ENCODE measurements around the gene PHAF1. TPM values are rescaled to one million over a fixed set of nuclear protein-coding genes. Genes with fewer than 3 reads are reported as not detected.

The PHAF1 gene
- total RNA-seq, 1 experiment from 2014 or later: 24.3 TPM

DNA sequence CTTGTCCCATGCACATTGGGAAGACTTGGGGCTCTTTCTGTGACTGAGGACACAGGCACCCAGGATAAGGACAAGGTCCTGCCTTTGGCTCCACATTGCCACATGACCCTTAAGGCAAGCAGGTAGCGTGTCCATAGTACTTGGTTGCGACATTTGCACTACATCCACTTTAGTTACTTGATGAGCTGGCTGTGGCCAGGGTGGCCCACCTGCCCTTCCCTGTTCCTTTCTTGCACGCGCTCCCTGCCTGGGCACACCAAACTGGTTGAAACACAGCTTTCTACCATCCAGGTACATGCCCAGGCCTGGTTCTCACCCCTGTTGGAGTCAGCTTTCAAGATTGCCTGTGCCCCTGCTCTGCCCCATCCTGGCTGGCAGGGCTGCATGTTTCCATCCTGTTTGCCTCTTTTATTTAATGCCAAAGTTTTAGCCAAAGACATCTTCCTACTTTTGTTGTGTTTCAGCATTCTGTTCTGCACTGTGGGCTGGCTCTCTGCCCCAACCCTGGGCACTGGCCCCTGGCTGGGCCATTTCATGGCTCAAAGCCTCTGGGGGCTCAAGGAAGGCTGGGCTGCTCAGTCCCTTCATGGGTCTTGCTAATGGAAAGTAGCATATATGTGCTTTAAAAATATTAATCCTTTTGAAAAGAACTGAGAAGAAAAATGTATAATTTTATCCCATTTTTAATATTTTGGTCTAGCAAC lies 37.8 kb downstream of the PHAF1 start:
- no peak for DNase-seq (ENCODE audit: low read depth)

DNA sequence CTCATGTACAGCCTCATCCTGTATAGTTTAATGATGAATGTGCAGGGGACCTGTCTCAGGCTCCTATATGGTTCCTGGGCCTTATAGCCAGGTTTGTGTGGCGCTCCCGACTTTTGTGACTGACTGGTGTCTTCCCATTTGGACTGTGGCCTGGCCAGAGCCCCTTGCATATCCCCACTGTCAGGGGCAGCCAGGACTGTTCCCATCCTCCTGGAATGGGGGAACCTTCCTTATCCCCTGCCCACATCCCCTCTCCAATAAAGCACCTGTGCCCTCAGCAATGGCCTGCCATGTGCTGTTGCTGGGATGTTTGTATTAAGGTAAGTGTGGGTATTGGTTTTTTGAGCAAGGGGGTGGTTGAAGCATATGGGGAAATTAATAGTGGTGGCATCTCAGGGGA lies 38.5 kb downstream of the PHAF1 start:
- no peak for DNase-seq (ENCODE audit: low read depth)

DNA sequence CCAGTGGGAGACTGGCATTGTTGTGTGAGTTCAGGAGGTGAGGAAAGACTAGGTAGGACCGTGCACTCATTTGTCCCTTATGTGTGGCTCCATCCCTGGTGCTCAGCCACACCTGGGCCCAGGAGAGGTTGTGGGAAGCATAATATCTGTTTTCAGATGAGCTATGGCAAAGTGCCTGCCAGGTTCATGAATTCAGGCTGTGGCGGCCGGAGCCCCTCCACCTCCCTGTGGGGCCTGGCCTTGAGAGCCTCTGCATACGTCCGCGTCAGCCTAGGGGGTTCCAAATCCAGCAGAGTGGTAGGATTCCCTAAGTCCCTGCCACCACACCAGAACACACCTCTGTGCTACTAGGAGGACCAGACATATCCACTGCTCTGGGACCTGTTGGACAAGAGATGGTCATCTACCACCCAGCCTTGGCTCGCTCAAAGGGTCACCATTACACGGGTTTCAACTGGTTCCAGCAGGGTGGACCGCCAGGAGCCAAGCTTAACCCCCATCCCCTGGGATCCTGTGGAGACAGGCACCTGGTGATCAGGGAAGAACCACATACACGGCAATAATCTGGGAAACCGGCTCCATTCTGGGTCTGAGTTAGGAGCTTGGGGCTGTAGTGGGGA lies 39.0 kb downstream of the PHAF1 start:
- no peak for DNase-seq (ENCODE audit: low read depth)

DNA sequence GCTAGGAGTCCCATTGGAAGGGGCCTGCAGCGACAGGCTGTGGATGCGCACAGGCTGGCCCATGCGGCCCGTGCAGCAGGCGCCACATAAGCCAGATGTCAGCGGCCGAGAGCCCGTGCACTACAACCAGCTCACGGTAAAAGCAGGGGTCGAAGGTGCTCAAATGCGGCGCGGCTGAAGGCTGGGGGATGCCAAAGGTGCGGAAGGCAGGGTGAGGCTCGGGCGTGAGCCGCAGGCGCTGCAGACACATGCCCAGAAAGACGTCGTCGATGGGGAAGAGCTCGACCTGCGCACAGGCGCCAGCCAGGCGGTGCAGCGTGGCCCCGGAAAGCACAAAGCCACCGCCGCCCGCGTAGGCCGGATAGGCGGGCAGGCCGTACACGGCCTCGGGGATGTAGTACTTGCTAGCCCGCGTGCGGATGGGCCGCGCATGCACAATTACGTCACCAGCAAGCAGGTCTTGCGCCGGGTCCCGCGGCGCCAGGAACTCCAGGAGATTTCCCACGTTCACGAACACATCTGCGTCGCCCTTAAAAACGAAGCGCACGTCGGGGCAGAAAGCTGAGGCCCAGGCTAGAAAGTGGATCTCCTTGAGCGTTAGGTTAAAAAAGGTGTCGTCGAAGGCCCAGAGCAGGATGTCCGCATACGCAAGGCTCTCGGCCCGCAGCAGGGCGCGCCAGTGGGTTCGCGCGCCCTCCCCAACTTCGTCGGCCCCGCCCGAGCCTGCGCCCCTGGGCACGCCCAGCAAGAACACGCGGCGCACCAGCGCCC lies 39.7 kb downstream of the PHAF1 start:
- no peak for DNase-seq (ENCODE audit: low read depth)

DNA sequence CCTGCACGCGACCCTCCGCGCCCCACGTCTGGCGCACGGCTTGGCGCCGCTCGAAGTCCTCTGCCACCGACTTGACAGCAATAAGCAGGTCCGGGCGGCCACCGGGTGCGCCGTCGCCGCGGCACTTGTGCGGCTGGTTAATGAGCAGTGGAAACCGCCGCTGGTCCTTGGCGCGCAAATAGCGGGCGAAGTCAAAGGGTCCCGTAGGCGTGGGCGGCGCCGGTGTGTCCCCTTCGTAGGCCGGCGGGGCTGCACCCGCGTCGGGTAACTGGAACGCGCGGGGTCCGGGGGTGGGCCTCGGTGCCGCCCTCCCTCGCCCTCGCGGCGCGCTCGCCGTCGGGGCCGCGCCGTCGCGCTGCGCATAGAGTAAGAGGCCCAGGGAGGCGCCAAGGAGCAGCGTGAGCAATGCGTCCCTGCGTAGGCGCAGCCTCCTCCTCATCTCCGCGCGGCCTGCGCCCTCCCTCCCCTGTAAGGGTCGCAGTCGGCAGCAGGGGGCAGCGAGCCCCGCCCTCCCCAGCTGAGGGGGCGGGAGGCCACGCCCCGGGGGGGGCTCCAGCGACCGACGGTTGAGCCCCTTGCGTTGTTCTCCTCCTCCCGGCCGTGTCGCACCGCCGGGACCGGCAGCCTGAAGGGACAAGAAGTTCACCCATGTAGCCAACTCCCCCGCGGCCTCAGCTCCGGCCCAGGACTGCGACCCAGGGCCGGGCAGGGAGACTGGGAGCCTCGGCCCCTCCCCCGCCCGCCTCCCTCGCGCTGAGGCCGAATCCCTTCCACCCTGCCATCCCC lies 40.5 kb downstream of the PHAF1 start:
- DNase-seq (ENCODE audit: low read depth): peak; percentile 52

DNA sequence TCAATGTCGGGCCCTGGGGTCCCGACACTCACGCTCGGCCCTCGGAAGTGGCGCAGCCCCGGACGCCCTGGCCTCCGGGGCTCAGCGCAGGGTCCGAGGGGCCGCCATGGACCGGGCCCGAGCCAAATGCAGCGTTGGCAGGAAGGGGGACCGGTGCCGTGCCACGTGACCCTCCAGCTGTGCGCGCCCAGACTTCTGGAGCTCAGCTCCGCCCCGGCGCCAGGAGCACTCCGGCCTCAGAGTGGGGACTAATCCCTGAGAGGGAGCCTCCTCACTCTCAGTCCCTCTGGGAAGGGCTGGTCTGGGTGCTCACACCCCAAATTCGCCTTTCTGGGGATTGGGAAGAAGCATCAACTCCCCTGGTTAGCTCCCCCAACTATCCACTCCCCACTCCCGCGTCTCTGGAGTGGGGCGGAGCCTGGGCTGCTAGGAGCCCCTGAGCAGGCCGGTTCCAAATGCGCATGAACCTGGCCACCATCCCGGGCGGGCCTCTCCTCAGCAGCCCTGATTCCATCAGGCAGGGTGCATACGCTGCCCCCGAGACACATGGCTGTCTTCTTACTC lies 41.2 kb downstream of the PHAF1 start, which contains the start of gene B3GNT9:
Gene B3GNT9, minus strand, starts transcription at position 166 of the 564 bp plus-strand sequence. CDS start 513 bp downstream, outside the sequence.
- peak; percentile 82 for DNase-seq (ENCODE audit: low read depth)

DNA sequence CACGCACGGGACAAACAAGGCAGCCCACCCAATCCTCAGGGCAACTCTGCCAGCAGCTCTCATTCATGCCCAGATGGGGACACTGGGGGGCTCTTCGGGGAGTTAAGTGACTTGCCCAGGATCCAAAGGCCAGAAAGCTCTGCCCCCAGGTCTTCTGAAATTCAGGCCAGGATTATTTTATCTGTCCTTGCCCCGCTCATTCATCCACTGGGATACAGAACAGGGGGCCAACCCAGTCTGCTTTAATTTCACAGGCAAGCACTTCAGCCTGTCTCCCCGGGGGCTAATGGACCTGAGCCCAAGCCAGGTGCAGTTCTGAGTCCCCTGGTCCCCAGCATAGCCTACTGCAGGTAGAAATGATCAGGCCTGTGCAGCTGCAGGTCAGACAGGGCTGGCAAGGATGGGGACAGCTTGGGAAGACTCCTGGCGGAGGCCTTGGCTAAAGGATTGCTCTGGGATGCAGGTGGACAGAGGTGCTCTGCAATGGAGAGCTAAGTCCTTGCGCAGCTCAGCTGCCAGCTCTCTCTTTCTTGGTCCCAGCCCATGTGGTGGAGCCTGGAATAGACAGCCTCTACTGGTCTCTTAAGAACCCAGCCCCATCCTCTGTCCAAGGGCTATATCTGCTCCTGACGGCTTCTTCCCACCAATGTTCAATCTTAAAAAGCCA lies 41.8 kb downstream of the PHAF1 start:
- peak; percentile 8 for DNase-seq (ENCODE audit: low read depth)

DNA sequence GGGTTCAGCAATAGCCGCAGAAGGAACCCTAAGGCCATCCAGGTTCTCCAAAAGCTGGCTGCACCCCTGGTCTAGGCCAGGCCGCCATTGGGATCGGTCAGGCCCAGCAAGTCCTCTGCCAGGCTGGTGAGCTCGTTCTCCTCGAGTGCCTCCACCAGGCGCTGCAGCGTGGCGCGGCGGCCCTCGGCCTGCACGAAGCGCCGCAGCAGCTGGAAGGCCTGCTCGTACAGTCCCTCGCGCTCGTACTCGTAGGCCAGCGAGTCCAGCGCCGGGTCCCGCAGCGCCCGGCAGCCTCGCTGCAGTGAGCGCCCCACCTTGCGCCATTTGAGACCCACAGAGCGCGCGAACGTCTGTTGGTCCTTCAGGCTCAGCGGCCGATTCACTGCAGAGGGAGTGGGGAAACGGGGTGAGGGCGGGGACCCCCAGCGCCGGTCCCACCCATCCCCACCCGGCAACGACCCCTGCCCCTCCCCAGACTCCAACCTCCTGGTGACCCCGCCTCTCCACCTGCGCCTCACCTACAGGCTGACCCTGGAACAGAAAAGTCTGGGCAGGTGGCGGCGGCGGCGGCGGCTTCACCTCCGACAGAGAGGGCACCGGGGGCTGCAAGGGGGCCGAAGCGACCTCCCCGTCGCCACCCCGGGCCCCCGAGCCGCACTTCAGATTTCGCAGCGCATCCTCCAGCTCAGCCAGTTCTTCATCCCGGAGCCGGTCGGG lies 45.0 kb downstream of the PHAF1 start:
- no peak for DNase-seq (ENCODE audit: low read depth)

DNA sequence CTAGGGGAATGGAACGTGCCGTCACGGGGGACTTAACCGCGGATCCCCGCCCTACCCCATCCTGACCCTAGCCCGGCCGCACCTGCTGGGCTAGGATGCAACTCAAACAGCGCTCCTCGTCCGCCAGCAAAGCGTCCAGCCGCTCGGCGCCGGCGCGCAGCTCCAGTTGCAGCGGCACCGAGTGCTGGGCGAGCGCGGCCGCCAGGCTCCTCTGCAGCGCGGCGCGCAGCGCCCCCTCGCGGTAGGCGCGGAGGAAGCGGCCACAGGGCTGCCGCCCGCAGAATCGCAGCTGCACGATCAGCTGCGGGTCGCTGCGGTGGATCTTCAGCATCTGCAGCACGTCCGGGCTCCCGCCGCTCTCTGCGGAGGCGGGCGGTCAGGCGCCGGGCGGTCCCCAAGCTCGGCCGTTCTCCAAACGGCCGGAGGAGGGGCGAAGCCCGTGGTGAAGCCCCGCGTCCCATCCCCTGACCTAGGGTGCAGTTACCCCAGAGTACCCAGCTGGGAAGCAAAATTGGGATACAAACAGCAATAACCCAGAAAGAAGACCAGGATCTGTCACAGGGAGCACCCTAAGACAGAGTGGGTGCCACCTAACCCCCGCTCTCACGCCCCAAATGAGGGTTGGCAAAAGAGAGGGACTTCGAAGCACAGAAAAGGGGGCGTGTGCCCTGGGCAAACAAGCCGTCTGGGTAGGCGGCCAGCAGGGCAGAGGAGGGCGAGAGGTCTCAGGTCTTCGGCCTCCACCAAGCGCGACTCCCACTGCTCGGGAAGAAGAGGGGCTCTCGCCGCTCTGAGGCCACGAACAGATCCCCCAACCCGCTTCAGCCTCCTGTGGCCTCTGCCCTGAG lies 45.8 kb downstream of the PHAF1 start:
- DNase-seq (ENCODE audit: low read depth): peak; percentile 60

DNA sequence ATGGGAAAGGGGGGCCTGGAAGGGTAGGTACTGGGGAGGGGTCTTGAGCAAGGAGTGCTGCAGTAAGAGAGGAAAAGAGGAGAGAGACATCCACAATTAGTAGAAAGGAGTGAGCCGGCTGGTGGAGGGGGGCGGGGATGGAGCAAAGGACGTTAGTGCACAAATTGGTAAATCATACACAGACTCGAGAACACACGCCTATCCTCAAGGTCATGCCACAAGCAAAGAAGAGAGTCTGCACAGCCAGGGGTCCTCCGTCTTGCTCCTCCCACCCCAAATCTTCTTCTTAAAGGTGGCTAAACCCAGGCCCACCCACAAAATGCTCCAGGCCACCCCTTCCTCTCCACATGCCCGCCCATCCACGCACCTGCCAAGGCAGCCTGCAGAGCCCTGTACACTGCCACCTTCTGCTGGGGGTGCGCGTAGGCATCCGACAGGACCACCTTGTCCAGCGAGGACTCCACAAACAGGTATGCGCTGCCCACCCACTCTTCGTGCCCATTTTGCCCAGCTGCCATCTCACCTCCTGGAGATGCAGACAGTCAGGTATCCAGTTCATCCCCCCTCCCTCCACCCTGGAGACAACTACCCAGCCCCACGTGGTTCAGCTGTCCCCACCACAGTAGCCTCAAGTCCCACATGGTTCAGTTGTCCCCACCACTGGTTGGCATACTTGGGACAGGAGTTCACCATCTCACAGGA lies 46.6 kb downstream of the PHAF1 start:
- DNase-seq (ENCODE audit: low read depth): no peak

DNA sequence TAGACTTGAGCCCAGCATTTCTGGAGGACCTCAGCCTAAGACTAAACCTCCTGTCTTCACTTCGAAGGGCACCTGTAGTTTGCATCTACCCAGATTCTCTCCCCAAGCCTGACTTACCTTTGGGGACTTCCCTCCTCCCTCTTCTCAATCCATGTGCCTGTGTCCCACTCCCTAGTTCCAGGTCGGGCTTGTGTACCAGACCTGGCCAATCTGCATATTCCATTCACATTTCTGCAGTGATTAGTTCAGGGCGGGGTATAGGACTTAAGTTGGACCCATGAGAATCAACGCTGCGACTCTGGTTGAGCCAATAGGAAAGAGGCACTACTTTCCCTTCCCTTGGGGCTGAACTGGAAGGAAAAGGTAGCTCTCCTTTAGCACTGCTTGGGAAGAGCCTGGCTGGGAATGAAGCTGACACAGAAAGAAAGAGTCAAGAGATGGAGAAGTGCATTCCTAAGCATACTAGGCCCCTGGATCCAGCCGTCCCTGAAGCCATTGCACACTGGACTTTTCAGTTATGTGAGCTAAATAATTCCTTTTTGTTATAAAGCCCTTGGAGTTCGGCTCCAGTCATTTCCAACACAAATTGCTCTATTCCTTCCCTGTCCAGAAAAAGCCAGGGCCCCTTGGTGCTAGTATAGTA lies 47.5 kb downstream of the PHAF1 start:
- DNase-seq (ENCODE audit: low read depth): no peak

DNA sequence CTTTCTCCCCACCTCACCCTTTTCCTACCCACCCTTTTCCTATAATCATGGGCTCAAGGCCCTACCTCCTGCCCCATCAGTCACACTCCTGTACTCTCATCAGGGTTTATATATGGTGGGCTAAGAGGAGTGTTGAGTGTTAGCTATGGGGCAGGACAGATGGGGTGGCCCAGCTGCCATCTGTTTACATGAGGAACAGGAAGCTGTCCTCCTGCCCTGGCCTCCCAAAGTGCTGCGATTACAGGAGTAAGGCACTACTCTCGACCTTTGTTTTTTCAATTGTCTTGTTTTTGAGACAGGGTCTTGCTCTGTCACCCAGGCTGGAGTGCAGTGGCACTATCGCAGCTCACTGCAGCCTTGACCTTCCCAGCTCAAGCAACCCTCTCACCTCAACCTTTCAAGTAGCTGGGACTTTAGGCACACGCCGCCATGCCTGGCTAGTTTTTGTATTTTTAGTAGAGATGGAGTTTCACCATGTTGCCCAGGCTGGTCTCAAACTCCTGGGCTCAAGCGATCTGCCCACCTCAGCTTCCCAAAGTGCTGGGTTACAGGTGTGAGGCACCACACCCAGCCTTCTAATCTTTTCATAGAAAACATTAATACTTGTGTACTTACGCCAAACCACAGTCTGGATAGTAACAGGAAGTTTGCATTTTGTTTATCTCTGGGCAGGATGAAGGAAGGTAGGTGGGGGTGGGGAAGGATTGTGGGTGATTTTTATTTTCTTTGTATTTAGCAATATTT lies 48.3 kb downstream of the PHAF1 start:
- no peak for DNase-seq (ENCODE audit: low read depth)

DNA sequence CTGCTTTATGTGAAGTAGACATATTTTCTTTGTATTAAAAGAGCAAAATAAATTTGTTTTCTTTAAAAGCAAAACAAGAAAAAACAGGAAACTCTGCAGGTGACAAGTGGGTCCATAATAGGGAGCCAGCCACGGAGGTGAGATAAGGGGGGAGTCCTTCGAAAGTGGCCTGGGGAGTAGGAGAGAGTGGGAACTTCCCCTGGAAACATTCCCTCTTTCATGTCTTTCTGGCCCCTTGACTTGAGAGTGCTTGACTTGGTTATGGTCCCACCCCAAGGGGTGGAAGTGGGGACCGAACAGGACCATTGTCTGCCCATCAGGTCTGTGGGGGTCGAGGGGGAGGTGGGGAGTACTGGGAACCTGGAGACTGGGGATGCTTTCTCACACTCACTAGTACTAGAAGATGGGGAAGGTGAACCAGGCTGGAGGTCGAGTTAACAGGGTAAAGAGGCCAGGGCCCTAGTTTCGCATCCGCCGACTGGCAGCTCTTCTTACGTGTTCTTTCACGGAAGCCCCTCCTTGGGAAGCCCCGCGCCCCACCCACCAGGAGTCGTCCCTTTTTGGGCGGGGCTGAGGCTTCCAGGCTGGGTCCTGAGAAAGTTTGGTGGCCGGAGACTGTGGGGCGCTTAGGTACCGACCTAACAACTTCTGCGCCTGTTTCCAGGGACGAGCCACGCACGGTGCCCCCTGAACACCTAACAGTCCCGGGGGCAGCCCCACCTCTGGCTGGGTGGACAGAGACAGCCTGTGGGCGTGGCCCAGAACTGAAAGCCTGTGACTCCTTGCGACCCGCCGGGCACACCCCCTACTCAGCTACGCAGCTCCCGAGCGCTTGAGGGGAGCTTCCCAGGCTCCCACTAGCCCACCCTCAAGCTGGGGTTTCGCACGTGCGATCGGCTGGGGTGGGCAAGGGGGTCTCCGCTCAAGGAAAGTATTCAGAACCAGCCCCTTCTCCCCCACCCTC lies 49.2 kb downstream of the PHAF1 start:
- DNase-seq (ENCODE audit: low read depth): no peak

DNA sequence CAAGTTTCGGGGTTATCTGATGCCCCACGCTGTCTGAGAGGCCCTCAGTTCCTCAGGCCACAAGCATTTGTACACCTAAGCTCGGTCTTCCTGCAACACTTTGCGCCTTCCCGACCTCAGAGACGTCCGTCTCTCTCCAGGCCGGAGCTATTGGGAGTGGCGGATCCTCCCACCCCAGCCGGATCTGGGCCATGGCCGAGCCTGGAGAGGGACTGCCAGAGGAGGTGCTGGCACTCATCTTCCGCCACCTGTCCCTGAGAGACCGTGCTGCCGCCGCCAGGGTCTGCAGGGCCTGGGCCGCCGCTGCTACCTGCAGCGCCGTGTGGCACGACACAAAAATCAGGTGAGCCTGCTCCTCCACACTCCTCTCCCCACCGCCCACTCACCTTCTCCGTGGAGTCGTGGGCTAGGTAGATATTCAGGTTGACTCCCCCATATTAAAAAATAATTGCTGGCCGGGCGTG lies 51.9 kb downstream of the PHAF1 start:
- DNase-seq (ENCODE audit: low read depth): no peak

DNA sequence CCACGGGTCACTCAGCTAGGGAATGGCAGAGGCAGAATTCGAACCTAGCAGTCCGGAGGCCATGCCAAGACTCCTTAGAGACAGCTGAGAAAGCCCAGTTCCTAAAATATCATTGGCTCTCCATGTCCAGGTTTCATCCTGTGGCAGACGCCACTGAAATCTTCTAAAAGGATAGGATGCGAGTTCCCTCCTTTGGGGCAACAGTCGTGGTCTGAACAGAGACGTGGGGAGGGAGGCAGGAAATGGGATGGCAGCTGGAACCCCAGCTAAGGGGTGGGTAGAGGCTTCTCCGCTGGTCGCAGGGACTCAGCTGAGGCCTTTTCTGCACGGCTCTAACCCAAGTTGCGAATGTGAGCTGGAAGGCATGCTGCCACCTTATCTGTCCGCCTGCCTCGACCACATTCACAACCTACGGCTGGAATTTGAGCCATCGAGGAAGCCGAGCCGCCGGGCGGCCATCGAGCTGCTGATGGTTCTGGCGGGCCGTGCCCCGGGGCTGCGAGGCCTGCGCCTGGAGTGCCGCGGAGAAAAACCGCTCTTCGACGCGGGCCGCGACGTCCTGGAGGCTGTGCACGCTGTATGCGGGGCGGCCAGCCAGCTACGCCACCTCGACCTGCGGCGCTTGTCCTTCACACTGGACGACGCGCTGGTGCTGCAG lies 52.9 kb downstream of the PHAF1 start:
- DNase-seq (ENCODE audit: low read depth): no peak

Measured in LHCN-M2 (cell line).